Glomerular endothelial cell (primary cell): ENCODE results near the gene RPP25L. TPM values are rescaled to one million over a fixed set of nuclear protein-coding genes. Genes with fewer than 3 reads are reported as not detected.
A peak's percentile ranks its signal among the peaks of the same experiment; 100 is the strongest.

ENCODE experiments used
- DNase-seq: peaks from one replicate; pipeline ENCODE4 v3.0.0-alpha.2; 2011; ENCODE audit warnings: low read depth, low spot score; ENCODE audit errors: extremely low read depth
- total RNA-seq: library from RNA; depleted of rRNA; stranded (reverse); fragments of >200 nt; gene quantifications from 2 replicates; pipeline ENCODE4 v1.2.3, GENCODE V29; 2015

The RPP25L gene
- total RNA-seq, 1 donor from 2014 or later: 21.5 TPM

DNA sequence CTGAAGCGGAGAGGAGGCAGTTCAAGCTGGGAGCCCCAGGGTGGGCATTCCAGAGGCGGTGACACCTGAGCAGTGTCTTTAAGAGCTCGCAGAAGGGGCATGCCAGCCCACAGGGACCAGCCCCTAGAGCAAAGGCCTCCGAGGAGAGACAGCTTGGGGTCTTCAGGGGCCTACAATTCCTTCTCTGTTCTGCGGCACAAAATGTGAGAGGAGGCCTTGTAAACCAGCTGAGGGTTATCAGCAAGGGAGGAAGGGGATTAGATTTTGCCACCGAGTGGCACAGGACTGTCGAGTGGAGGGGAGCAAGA is 26.2 kb upstream of the RPP25L start:
- no peak for DNase-seq

DNA sequence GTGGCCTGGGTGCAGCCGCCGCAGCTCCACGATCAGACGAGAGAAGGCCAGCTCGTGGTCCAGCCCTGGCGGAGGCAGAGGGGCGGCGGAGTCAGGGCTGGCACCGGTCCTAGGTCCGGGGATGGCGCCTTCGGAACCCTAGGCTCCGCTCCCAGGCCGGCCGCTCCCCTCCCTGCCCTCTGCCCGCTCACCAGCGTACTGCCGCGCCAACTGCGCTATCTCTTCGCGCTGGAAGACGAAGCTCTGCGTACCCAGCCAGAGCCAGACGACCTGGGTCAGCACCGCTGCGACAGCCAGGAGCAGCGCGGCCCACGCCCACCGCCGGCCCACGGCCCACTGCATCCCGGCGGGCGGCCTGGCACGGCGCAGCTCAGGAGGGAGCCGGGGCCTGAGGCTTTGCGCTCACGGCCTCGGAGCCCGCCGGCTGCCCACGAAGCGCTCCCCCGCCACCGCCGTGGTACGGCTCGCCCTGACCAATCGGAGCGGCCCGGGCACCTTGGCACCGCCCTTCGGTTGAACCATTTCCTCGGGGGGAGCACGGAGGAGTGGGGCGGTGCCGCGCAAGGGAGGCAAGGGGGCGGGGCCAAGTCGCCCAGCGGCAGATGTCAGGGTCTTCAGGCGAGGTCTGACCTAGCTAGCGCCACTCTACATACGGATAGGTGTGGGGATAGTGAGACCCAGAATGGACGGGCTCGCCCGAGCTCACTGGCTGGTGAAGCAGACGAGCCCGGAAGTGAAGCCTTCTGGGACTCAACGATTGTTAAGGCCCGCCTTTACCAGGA is 25.6 kb upstream of the RPP25L start, which contains the start of gene SIGMAR1:
SIGMAR1 (minus strand) TSS at position 432 of the 782 bp plus-strand sequence; CDS start at position 342, 90 bp downstream.
- no peak for DNase-seq

DNA sequence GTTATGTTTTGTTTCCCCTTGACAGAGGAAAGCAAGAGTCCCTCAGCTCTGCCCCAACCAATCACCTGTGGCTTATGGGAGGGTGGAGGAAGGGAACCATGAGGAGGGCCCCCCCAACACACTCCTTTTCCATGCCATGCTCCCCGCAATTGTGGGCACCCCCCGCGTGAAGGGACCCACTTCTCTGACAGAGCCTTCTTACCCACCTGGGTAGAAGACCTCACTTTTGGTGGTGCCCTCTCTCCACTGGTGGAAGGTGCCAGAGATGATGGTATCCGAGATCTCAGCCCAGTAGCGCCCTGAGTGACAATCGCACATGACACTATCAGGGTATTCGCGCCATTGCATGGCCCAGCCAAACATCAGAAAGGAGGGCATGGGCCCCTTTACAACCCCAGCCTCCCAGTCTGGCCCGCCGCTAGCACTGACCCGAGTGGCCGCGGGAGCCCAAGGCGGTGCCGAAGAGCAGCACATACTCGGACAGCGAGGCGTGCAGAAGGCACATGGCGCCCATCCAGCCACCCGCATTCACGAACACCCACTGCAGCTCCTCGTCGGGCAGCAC is 25.0 kb upstream of the RPP25L start:
- DNase-seq: no peak

DNA sequence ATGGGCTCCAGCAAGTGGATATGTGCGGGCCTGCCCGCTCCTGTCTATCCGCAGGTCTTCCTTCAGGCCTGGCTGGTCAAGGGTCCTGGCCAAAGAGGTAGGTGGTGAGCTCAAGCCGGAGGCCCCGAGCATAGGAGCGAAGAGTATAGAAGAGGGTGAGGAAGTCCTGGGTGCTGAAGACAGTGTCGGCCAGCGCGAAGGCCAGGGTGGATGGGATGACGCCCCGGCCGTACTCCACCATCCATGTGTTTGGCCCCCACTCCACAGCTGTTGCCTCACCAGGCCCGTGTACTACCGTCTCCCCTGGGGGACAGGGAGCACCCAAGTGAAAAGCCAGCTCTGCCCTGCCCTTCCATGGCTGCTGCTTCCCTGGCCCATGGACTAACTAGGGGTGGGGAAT is 23.7 kb upstream of the RPP25L start:
- no peak for DNase-seq

- no peak for DNase-seq
These were observed 22.8 kb upstream of the RPP25L start for GRCh38 chr9:34634551-34635248.

GRCh38 chr9:34633851-34634550 is 22.1 kb upstream of the RPP25L start:
- no peak for DNase-seq

DNA sequence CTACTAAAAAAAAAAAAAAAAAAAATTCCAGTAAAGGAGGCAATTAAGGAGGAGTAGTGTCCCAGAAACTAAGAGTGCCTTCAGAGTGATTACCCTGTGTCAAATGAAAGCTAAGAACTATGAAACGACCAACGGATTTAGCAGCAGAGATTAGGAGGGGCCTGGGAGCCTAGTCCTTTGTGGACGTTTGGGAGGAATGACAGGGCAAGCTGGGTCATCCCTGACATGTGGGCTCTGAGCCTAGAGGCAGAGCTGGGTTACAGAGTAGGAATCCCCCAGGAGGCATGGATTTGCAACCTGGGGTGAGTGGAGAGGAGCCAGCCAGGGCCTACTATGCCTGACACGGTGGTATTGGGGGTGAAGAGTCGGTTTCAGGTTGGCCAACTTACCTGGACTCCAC is 21.3 kb upstream of the RPP25L start:
- no peak for DNase-seq

GRCh38 chr9:34630402-34631154 is 18.7 kb upstream of the RPP25L start:
- DNase-seq: no peak

DNA sequence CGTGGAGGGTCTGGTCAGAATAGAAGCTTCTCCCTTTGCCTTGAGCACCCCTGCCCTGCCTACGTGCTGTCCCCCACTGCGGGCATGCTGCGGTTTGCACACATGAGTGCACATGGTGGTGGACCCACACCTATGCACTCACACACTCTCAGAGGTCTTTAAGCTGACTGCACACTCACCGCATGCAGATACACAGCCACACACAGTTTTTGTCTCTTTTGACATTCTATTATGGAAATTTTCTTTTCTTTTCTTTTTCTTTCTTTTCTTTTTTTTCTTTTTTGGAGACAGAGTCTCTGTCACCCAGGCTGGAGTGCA is 17.6 kb upstream of the RPP25L start:
- no peak for DNase-seq

GRCh38 chr9:34628656-34629490 is 17.0 kb upstream of the RPP25L start, which contains the start of gene ARID3C:
TSS of gene ARID3C (minus strand) at chr9:34629066. CDS start at chr9:34628014, 1,052 bp downstream.
- no peak for DNase-seq

DNA sequence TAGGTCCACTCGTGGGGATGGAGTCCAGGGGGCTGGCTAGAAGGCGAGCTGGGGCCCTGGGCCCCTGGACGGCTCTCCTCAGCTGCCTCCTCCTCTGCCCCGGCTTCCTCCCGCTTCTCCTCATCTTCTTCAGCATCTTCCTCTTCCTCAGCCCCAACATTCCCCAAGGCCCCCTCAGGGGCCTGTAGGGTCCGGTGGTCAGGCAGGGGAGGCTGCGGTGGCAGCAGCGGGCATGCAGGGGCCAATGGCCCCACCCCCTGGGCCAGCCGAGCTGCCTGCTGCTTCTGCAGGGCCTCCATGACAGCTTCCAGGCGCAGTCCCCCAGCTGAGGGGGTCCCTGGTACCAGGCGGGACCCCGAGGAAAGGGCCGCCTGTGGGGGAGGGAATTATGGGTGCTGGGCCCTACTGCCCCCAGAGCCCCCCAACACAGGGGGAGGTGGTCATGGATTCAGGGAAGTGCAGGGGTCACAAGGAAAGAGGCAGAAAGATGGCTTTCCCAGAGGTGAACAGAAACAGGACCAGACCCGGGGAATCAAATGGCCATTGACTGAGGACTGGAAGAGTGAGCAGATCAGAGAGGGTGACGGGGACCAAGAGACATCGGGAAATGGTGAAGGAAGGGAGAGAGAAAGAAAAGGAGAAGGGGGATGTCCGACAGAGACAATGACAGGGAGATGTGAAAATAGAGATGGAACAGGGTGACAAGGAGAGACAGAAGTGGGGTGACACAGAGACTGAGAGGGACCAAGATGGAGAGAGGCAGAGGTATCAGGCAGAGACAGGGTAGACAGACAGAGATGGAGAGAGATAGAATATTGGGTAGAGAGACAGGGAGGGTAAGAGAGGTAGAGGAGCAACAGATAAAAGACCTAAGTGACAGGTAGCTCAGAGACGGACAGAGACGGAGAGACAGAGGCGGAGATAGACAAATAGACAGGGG is 16.1 kb upstream of the RPP25L start:
- no peak for DNase-seq

DNA sequence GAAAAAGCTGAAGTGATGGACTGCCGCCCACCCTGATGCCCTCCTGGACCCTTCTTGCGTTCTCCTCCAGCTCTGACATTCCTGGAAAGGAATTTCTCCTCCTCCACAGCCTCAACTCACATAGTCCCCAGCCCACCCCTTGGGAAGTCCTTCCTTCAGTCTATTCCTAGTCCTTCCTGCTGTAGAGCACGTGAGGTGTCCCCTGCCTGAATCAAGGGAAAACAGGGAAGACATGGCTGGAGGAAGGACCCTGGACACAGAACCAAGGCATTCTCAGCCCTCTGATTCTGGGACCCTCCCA is 13.2 kb upstream of the RPP25L start:
- no peak for DNase-seq

DNA sequence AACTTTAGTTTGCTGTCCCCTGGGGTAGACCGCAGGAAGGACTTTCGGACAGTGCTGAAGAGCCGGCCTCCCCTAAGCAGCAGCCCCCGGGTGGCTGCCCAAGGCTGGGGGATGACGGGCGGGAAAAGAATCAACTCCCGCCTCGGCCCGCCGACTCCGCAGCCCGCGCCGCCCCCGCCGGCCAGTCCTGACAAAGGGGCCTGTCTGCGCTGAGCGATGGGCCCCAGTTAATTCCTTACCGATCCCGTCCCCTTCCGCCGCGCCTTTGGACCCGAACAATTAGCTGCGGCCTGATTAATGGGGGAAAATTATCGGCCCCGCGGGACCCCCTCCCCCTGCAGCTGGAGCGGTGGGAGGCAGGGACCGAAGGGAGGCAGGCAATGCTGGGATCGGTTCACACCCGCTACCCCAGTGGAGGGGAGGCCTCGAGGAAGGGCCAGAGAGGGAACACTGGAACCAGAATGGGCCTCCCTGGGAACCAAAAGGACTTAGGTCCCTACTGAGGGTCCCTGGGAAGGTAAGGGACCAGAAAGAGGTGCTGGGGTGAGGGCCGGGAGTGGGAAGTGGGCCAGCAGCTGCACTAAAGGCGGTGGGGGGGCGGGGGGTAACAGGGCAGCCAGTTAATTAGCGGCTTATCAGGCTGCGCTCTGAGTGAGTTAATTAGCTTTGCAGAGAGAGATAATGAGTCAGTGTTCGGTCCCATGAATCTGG is 12.7 kb upstream of the RPP25L start:
- DNase-seq: no peak

- no peak for DNase-seq
These were observed 11.7 kb upstream of the RPP25L start for GRCh38 chr9:34623374-34624235.

DNA sequence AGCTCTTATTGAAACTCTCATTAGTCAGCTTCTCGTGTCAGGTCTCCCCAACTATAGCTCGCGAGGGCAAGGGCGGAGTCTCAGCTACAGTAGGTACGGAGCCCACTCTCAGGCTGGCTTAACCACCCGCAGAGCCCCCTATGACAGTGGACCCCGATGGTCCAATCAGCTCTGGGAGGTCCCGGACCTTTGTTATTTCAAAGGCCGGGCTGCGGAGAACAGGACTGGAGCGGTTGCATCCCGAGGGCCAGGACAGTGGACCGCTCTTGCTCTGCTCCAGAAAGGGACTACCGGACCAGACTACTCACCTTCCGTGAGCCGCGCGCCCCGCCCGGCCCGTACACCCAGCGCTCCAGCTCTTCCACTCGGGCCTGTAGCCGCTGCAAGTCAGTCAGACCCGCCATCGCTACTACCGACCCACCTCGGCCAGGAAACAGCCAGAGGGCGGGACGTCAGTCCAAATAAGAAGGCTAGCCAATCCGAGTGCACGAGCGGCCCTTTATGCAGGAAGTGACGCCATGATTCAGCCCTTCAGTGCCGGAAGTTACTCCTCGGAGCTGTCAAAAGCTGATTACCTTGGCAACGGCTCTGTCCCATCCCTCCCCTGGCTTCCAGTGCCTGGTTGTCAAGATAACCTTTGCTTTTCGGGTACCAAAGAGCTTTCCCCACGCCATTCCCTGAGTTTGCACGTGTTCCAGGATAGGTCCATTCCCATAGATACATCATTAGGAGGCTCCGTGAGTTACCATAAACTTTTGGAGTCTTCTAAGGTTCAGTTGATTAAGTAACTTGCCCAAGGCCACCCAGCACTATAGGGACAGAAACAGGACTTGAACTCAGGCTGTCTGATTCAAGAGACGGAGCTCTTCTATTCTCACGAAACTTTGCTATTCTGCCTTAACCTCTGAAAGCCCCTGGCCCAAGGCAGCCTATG is 8.4 kb upstream of the RPP25L start, which contains the start of gene DCTN3:
DCTN3 (minus strand) TSS at position 435 of the 934 bp plus-strand sequence; CDS start at position 404, 31 bp downstream.
- peak; percentile 67 for DNase-seq

DNA sequence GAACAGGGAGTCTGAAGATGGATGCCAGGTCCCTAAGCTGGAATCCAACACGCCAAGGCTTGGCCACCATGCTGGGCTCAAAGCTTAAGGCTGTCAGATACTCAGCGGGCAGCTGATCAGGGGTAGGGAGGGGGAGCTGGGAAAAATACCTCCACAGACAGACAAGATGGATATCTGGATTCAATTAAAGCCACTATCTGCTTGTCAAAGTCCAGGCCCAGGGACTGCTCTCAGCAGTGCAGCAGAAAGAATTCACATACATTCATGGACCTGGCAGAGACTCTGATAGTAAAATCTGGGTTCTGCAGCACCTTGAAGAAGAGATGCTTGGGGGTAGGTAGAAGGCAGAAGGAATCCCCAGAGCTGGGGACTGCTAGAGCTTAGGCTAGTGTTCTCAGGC is 3.2 kb upstream of the RPP25L start:
- no peak for DNase-seq
